Superior temporal gyrus (tissue), 1 donor: ENCODE results near the gene CEP63.
"Not testable (repeated sequence)": the region's sequence is repeated elsewhere in the genome, so short reads cannot be mapped to it uniquely, and the experiment has no call there.

Experiments
- DNase-seq: peaks from one replicate; pipeline ENCODE4 v3.0.0-alpha.2; 2016; ENCODE audit errors: extremely low spot score

Gene CEP63

DNA sequence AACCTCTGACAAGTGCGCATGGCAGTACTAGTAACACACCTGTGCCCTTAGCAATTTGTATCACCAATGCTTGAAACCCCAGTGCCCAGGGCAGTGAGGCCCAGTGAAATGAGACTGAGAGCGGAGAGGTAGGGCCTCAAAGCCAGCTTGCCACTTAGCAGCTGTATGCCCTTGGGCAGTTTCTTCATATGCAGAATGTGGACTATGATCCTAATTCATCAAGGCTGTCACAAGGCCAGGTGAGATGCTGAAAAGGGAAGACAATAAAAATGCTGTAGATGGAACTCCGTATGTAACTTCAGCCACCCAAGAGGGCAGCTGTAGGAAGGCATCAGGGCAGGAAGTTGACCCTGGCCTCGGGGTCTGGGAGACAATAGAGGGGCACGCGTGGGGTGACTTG is 90.6 kb downstream of the CEP63 start:
- no peak for DNase-seq

GRCh38 chr3:134576831-134577230 is 91.0 kb downstream of the CEP63 start:
- DNase-seq = no peak

GRCh38 chr3:134579141-134579665 is 93.3 kb downstream of the CEP63 start:
- no peak for DNase-seq

DNA sequence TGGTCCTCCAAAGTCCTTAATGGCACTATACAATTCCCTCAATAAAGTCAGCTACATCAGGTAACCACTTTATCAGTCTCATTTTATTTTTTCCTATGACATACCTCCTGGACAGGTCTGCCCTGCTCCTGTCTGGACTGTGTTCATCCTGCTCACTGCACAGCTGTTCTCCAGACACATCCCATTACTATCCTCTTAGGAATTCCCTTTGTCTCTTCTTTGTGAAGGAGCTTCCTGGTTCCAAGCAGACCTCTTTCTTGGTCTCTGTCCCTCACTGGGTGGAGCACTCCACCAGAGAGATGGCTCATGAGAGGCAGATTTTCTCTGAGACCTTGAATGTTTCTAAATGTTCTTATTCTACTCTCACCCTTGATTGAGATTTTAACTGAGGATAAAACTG is 104.9 kb downstream of the CEP63 start:
- DNase-seq = no peak

- DNase-seq = no peak
These were observed 106.9 kb downstream of the CEP63 start for GRCh38 chr3:134592806-134593205.

DNA sequence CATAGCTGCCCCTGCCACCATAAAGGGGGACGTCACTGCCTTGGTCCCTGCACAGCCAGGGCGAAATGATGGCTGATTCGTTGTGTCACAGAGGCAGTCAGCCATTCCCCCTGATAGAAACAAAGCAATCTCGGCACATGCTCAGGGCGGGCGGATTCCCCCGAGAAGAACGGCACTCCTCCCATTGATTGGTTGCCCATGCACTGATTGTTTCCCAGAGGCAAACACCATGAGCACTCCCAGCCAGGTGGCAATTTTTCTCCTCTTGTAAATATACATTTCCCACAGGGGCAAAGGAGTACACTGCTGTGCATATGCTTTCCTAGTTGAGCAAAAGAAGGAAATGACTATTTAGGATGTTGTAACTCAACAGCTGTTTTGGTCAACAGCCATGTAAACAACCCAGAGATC is 108.5 kb downstream of the CEP63 start:
- DNase-seq = no peak

DNA sequence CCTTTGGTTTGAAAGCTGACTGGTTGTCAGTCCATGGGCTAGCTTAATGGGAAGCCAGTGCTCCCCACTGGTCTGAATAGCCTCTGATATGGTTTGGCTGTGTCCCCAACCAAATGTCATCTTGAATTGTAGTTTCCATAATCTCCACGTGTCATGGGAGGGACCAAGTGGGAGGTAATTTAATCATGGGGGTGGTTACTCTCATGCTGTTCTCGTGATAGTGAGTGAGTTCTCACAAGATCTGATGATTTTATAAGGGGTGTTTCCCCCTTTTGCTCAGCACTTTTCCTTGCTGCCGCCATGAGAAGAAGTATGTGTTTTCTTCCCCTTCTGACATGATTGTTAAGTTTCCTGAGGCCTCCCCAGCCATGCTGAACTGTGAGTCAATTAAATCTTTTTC is 109.1 kb downstream of the CEP63 start:
- not testable (repeated sequence) for DNase-seq

GRCh38 chr3:134597390-134597970 is 111.6 kb downstream of the CEP63 start:
- no peak for DNase-seq

GRCh38 chr3:134598763-134599545 is 113.1 kb downstream of the CEP63 start:
- peak; percentile 77 for DNase-seq

DNA sequence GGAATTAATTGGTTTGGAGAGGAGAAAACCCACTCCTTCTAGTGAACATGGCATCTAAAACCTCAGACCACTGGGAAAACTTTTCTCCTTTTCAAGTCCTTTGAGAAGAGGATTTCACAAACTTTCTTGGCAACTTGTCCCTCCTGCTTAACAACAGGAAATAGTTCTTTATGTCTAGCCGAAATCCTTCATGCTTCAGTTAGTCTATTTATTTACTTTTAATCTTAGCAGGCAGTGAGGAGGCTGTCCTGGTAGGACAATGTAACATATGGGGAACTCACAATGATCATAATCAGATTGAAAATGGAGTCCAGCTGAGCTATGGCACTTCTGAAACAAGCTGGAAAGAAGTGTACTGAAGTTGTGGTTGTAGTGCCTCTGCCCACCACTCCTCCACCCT is 114.3 kb downstream of the CEP63 start:
- no peak for DNase-seq

DNA sequence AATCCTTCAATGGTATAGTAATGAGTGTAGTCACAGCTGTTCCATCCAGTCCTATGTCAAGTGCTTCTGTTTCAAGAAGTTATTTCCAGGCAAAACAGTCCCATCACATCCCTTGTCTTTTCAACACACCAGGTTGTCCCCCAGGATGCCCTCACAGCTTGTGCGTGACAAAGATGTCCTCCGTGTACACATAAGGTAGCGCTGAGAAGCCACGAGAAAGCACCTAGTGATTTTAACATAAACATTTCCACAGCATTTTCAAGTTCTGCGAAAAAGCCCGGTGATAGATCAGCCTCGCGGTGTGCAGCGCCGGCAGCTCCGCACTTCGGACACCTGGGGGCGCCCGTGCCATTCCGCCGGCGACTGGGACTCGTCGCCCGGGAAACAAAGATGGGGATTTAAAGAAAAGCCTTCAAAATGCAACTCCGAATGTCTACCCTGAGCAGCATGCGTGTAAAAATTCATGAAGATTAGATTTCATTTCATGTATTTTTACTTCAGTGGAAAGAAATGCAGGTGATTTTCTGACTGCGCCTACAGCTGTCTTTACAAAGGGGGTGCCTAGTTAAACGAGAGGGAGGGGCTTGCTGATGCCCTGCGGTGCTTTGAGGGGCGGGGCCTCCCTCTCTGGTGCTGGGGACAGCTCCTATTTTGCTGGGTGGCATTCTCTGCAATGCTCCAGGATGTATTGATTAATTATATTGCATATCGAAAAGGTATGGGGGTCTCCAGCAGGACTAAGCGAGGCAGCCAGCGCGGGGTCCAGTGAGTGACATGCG is 115.0 kb downstream of the CEP63 start:
- DNase-seq = peak; percentile 87

DNA sequence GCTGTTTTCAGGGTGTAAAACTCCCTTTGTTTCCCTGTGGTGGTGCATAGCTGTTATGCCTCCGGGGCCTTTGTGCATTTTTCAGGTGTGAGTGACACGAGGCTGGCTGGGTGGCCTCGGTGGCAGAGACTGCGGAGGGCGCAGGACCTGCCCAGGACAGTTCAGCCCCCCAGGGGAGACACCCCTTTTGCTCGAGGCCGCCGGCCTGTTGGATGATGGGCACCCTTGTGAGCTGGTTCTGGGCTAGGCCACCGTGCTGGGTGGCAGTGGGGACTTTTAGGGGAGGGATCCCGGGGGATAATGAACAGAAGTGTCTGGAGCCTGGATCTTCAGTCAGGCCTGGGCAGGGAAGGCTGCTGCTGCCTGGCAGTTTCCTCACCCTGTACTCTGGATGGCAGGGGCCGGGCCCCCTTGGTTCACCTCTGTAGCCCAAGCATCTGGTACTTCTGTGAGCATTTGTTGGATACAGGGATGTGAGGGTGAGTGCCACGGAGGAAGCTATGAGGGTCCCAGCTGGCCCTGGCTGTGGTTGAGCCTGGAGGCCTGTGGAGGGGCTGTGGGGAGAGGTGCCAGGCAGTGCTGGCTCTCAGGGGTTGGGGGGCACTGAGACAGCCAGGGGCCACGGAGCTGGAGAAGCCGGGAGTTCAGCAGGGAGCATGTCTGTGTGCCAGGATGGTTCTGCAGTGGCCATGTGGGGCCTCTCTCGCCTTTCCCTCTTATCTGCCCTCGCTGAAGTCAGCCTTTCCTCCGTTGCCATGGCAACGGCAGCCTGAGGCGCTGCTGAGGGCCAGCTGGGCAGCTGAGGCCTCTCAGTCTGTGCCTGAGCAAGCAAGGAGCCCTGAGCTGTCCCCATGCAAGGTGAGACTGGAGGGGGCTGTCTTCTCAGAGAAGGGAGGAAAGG is 115.9 kb downstream of the CEP63 start:
- peak; percentile 78 for DNase-seq

GRCh38 chr3:134602440-134602814 is 116.6 kb downstream of the CEP63 start:
- no peak for DNase-seq

GRCh38 chr3:134603480-134603879 is 117.6 kb downstream of the CEP63 start:
- no peak for DNase-seq

DNA sequence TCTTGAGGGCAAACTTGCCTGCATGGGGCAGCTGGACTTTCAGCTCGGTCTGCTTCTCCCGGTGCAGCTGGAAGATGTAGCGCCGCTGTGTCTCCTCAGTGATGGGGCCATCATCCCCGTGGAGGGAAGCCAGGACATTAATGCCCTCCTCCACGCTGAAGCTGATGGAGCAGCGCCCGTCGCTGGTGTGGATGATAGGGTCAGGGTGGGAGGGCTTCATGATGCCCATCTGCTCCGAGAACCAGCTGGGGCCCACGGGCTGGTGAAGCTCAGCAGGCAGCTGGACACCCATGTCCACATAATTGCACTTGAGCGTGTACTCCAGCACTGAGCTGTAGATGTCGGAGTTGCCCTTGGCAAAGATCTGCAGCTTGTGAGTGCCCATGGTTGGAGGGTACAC is 118.1 kb downstream of the CEP63 start:
- DNase-seq = no peak

DNA sequence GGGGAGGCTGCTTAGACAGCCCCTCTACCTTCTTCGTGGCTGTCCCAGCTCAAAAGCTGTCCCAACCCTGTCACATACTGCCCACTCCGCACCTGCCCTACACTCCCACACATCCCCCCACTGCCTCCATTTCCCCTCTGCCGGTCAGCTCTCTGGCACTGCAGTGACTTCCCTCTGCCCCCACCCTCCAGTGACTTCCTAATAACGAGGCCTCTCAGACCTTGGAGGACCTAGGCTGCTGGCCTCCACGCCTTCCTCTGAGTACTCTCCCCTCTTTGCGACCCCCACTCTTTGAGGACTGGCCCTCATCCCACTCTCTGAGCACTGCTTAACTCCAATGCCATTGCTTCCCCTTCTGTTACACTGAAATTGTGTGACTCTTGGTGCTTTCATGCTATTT is 119.7 kb downstream of the CEP63 start:
- no peak for DNase-seq

GRCh38 chr3:134606033-134607025 is 120.5 kb downstream of the CEP63 start:
- DNase-seq = no peak

DNA sequence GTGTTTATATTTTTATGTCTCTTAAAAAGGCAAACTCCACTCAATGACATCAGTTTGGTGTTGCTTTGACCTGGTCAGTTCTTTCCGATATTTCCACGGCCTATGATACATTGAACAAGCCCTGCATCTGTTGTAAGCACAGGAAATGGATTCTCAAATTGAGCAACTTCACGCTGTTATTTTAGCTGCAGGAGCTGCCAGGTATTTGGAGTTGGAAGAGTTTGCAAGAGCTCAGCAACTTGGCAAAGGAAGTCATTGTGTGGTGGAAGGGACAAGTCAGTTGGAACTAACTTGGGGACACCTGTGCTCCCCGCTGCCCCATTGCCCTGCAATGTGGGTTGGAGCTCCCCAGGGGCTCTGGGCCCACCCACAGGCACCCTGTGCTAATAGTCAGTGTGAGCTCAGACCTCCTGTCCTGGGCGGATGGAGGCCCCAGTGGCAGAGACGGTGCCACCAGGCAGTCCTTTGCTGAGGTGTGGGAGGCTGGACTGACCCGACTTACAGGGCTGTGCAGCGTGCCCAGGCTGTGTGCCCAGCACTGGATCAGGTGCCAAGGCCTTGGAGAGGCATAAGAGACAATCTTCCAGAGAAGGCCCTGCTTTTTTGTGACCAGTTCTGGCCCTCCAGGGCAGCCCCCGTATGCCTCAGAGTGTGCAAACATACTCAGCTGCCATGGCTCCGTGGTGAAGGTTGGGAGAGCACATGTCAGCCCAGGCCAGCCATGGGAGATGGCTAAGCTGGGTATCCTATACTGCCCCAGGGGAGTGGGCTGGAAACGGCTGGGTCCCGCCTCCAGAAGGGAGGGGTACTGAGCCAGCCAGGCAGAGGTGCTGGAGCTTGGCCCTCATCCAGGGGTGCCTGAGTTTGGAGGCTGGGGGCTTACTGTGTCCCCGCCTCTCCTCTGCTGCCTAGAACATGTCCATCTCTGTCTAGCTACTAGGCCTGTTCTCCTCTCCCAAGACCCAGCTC is 121.5 kb downstream of the CEP63 start:
- no peak for DNase-seq
